ENCODE results near the gene C1QTNF8.

Gene C1QTNF8

DNA sequence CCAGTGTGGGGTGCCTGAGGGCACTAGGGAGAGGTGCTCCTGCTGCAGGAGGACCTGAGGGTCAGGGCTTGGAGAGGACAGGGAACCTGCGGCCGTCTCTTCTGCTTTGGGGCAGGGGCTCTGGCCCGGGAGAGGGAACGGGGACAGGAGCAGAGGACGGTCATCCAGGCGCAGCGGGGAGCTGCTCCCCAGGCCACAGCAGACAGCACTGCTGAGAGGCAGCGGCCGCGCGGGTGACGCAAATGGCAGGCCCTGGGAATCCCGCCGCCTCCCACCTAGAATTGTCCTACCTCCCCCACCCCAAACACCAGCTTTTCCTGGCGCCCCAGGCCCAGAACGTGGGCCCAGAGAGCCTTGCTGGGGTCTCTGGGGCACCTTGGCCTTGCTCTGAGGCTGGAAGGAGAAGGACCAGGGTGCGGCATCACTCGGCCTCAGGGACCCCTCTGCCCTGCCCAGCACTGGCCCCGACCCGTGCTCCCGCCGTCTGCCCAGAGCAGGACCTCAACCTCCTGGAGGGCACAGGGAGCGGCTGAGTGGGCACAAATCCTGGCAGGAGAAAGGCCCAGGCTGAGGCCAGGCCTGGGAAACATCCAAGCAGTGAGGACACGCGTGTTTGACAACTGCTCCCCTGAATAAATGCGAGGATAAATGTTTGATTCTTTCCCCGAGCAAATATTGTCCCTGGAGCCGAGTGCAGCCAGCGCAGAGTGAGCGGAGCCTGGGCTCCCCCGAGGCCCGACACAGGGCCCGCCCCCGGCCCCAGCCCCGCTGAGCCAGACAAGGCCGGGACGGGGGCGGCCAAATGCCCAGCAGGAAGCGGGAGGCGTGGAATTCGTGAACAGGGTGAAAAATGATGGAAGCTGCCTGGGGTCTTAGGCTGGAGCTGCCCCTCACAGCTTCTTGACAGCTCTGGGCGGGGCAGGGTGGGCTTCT is 15.0 kb downstream of the C1QTNF8 start:
- Histone ChIP-seq H3K4me2 (no peak overlapping the region), H3K36me3 (no peaks in the 10 kb centered on the region), H3K27ac (no peak overlapping the region), H3K27me3 (peaks cover 98% of the 10 kb centered on the region), H3K9ac (no peak overlapping the region), H3K9me3 (peaks cover 27% of the 10 kb centered on the region), H4K20me1 (peaks cover 51% of the 10 kb centered on the region; the same call in 1 of the 2 replicates), H3K4me3 (no peak overlapping the region), H3K4me1 (peaks cover 4% of the 10 kb centered on the region; the same call in 1 of the 2 replicates)
- TF ChIP-seq Cebpa-rat (IDR thresholded peaks at IDR 0.05): no peak

DNA sequence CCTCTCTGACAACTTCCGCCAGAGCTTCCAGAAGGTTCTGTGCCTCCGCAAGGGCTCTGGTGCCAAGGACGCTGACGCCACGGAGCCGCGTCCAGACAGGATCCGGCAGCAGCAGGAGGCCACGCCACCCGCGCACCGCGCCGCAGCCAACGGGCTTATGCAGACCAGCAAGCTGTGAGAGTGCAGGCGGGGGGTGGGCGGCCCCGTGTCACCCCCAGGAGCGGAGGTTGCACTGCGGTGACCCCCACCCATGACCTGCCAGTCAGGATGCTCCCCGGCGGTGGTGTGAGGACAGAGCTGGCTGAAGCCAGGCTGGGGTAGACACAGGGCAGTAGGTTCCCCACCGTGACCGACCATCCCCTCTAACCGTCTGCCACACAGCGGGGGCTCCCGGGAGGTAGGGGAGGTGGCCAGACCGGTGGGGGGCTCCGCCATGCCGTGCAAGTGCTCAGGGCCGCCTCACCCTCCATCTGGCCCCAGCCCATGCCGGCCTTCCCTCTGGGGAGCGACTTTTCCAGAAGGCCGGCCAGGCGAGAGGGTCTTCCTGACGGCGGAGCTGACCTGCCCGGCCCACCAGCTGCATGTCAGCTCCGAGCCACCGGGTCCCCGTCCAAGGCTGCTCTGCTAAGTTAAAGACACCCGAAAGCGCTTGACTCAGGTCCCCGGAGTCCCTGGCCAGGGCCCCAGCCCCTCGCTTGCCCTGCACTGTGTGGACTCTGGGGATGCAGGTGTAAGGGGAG is 16.1 kb downstream of the C1QTNF8 start:
- H3K27ac ChIP-seq: no peak overlapping the region
- H4K20me1 ChIP-seq: peaks cover 58% of the 10 kb centered on the region
- no peak overlapping the region for H3K4me3 ChIP-seq
- H3K36me3 ChIP-seq: no peaks in the 10 kb centered on the region
- H3K9me3 ChIP-seq: peaks cover 15% of the 10 kb centered on the region
- H3K27me3 ChIP-seq: peaks cover 94% of the 10 kb centered on the region
- no peak overlapping the region for H3K4me2 ChIP-seq
- no peak for TF ChIP-seq Cebpa-rat (IDR thresholded peaks at IDR 0.05)
- H3K4me1 ChIP-seq: peaks cover 11% of the 10 kb centered on the region
- no peak overlapping the region for H3K9ac ChIP-seq

DNA sequence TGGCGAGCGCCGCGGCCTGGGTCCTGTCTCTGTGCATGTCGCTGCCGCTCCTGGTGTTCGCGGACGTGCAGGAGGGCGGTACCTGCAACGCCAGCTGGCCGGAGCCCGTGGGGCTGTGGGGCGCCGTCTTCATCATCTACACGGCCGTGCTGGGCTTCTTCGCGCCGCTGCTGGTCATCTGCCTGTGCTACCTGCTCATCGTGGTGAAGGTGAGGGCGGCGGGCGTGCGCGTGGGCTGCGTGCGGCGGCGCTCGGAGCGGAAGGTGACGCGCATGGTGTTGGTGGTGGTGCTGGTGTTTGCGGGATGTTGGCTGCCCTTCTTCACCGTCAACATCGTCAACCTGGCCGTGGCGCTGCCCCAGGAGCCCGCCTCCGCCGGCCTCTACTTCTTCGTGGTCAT is 16.7 kb downstream of the C1QTNF8 start:
- no peak overlapping the region for H3K4me3 ChIP-seq
- no peak overlapping the region for H3K9ac ChIP-seq
- no peaks in the 10 kb centered on the region for H3K36me3 ChIP-seq
- H4K20me1 ChIP-seq: peaks cover 64% of the 10 kb centered on the region
- H3K27ac ChIP-seq: no peak overlapping the region
- no peak for TF ChIP-seq Cebpa-rat (IDR thresholded peaks at IDR 0.05)
- H3K4me2 ChIP-seq: no peak overlapping the region
- peaks cover 16% of the 10 kb centered on the region for H3K4me1 ChIP-seq
- H3K9me3 ChIP-seq: peaks cover 9% of the 10 kb centered on the region
- peaks cover 94% of the 10 kb centered on the region for H3K27me3 ChIP-seq

DNA sequence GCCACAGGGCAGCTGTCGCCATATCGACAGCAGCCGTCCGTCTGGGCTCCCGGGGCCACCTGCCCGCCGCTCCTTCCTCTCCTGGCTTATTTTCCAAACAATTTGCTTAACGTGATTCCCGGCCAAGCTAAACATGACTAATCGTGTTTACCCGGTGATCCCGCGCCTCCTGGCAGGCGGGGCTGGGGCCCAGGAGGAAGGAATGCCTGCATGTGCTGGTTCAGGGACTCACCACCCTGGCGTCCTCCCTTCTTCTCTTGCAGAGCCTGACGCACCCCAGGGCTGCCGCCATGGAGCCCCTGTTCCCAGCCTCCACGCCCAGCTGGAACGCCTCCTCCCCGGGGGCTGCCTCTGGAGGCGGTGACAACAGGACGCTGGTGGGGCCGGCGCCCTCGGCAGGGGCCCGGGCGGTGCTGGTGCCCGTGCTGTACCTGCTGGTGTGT is 17.4 kb downstream of the C1QTNF8 start:
- no peak overlapping the region for H3K9ac ChIP-seq
- no peak overlapping the region for H3K27ac ChIP-seq
- H3K27me3 ChIP-seq: peaks cover 94% of the 10 kb centered on the region
- no peak overlapping the region for H3K4me3 ChIP-seq
- H3K4me1 ChIP-seq: peaks cover 16% of the 10 kb centered on the region
- peaks cover 69% of the 10 kb centered on the region for H4K20me1 ChIP-seq
- H3K9me3 ChIP-seq: peaks cover 2% of the 10 kb centered on the region
- no peaks in the 10 kb centered on the region for H3K36me3 ChIP-seq
- H3K4me2 ChIP-seq: no peak overlapping the region
- TF ChIP-seq Cebpa-rat (IDR thresholded peaks at IDR 0.05): no peak

DNA sequence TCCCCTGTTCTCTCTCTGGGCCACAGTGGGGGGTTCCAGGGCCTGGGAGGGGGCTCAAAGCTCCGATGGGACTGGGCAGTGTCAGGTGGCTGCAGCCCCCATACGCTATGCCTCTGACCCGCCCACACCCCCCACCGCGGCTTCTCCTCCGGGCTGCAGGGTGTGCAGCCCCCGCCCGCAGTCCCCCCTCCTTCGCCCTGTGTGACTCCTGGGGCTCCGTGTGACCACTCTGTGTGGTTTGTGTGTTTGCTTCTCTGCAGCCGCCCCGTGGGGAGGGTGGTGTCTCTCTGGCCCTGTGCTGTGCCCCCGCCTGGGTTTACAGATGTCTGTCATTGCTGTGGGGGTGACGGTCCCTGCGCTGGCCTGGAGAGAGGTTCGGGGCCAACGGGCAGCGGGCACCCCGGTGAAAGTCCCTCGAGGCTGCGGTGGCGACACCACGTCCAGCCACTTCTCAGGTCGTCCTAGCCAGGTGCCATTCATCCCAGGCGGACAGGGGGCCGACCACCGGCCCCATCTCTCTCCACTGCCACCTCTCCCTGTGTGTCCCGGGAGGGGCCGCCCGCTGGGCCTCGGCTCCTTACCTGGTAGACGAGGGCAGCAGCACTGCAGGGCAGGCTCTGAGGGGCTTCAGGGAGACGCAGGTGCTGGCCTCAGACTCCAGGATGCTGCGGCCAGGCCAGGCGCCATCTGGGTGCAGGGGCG is 18.0 kb downstream of the C1QTNF8 start:
- H3K4me1 ChIP-seq: peaks cover 16% of the 10 kb centered on the region
- no peak for TF ChIP-seq Cebpa-rat (IDR thresholded peaks at IDR 0.05)
- peaks cover 69% of the 10 kb centered on the region for H4K20me1 ChIP-seq
- no peaks in the 10 kb centered on the region for H3K36me3 ChIP-seq
- H3K9ac ChIP-seq: no peak overlapping the region
- peaks cover 94% of the 10 kb centered on the region for H3K27me3 ChIP-seq
- no peak overlapping the region for H3K4me2 ChIP-seq
- H3K27ac ChIP-seq: no peak overlapping the region
- H3K4me3 ChIP-seq: no peak overlapping the region
- H3K9me3 ChIP-seq: no peaks in the 10 kb centered on the region

DNA sequence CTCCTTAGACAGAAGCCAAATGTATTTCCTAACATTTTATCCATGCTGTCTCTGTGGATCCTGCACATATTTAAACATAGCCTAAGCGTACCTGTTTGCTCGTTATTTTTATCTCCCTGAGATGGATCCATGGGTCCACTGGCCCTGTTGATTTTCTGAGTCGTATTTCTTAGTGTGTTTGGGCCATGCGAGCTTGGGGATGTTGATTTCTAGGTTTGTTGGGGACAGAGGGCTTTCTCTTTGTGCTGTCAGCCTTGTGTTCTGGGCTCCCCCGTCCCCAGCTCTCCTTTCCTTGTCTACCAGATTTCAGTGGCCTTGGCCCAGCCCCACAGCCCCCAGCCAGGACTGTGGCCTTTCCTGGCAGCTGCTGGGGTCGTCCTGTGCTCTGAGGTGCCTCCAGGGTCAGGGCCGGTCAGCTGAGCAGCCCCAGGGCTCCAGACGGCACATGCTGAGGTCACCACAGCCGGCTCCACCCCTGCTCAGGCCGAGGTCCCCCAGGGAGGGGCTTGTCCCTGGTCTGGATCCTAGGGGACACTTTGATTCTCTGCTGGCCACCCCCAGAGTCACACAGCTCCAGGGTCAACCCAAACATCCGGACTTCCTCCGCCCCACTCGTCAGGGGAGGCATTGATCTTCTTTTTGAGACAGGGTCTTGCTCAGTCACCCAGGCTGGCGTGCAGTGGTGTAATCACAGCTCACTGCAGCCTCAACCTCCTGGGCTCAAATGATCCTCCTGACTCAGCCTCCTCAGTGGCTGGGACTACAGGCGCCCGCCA is 19.1 kb downstream of the C1QTNF8 start:
- Histone ChIP-seq H3K27ac (no peak overlapping the region), H3K27me3 (peaks cover 93% of the 10 kb centered on the region), H3K4me2 (no peak overlapping the region), H3K9me3 (no peaks in the 10 kb centered on the region), H4K20me1 (peaks cover 60% of the 10 kb centered on the region), H3K4me3 (no peak overlapping the region), H3K36me3 (no peaks in the 10 kb centered on the region), H3K9ac (no peak overlapping the region), H3K4me1 (peaks cover 16% of the 10 kb centered on the region)
- no peak for TF ChIP-seq Cebpa-rat (IDR thresholded peaks at IDR 0.05)

DNA sequence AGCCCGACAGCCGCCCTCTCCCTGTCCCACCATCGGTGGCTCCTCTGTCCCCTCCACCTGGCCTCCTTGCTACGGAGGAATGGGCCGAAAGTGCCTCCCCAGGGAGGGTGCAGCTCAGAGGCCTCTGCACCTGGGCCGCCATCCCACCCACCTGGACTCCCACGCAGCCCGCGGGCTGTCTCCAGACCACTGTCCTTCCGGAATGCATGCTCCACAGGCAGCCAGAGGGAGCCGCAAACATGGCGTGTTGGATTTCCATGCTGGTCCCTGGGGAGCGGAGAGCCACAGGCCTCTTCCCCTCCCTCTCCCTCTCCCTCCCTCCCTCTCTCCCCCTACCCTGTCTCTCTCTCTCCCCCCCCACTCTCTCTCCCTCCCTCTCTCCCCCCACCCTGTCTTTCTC is 20.5 kb downstream of the C1QTNF8 start:
- TF ChIP-seq Cebpa-rat (IDR thresholded peaks at IDR 0.05): no peak
- H3K27ac ChIP-seq: no peak overlapping the region
- H3K36me3 ChIP-seq: no peaks in the 10 kb centered on the region
- no peaks in the 10 kb centered on the region for H3K9me3 ChIP-seq
- H3K4me3 ChIP-seq: no peak overlapping the region
- peaks cover 49% of the 10 kb centered on the region for H4K20me1 ChIP-seq
- H3K9ac ChIP-seq: no peak overlapping the region
- H3K4me1 ChIP-seq: peaks cover 17% of the 10 kb centered on the region
- H3K4me2 ChIP-seq: peak overlapping the region; percentile 63
- peaks cover 93% of the 10 kb centered on the region for H3K27me3 ChIP-seq

DNA sequence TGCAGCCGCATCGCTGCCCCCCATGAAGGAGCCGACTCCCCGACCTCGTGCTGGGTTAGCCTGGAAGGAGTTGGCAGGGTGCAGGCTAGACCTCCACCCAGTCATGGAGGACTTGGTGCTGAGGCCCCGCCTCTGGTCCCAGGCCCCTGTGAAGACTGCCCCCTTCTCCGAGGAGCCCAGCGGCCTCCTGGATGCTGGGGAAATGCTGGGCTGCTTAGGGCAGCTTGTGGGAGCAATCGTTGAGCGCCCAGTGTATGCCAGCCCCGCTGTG is 21.7 kb downstream of the C1QTNF8 start:
- peaks cover 24% of the 10 kb centered on the region for H3K4me1 ChIP-seq
- no peak for TF ChIP-seq Cebpa-rat (IDR thresholded peaks at IDR 0.05)
- H3K36me3 ChIP-seq: no peaks in the 10 kb centered on the region
- H3K27me3 ChIP-seq: peaks cover 93% of the 10 kb centered on the region
- H3K9me3 ChIP-seq: no peaks in the 10 kb centered on the region
- peaks cover 37% of the 10 kb centered on the region for H4K20me1 ChIP-seq
- H3K27ac ChIP-seq: no peak overlapping the region
- H3K9ac ChIP-seq: no peak overlapping the region
- H3K4me2 ChIP-seq: no peak overlapping the region
- H3K4me3 ChIP-seq: no peak overlapping the region

Measured in BLaER1 (cell line).